ENCODE measurements around the gene P2RY2. TPM values are rescaled to one million over a fixed set of nuclear protein-coding genes. Genes with fewer than 3 reads are reported as not detected.
"Not testable (repeated sequence)": the region's sequence is repeated elsewhere in the genome, so short reads cannot be mapped to it uniquely, and the experiment has no call there.

The P2RY2 gene
- total RNA-seq, 1 donor from 2014 or later: 4.8 TPM

- no peak for DNase-seq (ENCODE audit: low spot score)
Observed at GRCh38 chr11:73187854-73188253, 30.2 kb upstream of the P2RY2 start.

GRCh38 chr11:73188301-73188700, 29.8 kb upstream of the P2RY2 start:
- DNase-seq (ENCODE audit: low spot score): no peak

- no peak for DNase-seq (ENCODE audit: low spot score)
Observed at GRCh38 chr11:73189315-73189714, 28.8 kb upstream of the P2RY2 start.

DNA sequence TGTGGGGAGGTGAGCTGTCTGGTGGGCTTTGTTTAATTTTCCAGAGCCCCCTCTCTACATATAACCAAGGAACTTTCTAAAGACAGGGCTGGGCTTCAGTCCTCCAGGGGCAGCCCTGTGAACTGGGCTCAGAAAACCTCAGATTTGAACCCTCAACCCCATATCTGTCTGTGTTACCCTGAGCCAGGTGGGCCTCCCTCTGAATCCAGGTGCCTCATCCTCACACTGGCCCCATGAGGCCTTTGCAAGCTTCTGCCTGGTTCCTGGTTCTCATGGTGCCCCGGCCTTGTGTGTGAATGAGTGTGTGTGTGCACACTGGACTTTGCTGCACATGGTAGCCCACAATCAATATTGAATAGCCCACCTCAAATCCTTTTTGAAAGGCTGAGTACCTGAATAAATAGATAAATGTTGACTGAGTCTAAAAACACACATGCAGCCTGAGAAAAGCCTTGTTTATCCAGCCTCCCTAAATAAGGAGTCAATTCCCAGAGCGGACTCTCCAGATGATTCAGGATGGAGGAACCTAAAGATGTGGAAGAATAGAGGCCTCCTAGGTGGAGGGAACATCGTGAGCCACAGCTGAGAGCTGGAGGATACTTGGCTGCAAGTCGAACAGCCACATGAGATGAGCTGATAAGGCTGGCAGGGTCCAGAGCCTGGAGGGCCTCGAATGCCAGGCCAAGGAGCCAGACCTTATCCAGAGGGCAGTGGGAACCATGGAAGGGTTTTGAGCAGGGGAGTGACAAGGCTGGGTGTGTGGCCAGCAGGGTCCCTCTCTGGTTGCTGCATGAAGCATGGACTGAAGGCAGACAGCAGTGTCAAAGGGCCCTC, 28.1 kb upstream of the P2RY2 start:
- no peak for DNase-seq (ENCODE audit: low spot score)

- no peak for DNase-seq (ENCODE audit: low spot score)
Observed at GRCh38 chr11:73190557-73190885, 27.6 kb upstream of the P2RY2 start.

DNA sequence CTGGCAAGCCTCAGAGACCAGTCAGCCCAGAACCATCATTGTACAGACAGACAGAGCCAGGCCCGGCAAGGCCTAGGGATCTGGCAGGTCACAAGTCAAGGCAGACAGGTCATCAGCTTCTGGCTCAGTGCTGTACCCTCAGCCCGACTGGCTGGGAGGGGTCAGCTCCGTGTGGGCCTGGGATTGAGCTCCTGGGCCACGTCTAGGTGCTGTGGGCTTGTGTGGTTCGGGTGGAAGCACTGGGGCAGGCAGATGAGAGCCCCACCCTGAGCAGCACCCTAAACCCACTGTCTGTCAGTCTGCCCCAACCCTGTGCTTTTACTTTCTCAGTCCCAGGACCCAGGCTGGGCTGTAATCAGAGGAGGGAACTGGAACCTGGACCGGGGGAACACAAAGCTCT, 26.9 kb upstream of the P2RY2 start:
- no peak for DNase-seq (ENCODE audit: low spot score)

DNA sequence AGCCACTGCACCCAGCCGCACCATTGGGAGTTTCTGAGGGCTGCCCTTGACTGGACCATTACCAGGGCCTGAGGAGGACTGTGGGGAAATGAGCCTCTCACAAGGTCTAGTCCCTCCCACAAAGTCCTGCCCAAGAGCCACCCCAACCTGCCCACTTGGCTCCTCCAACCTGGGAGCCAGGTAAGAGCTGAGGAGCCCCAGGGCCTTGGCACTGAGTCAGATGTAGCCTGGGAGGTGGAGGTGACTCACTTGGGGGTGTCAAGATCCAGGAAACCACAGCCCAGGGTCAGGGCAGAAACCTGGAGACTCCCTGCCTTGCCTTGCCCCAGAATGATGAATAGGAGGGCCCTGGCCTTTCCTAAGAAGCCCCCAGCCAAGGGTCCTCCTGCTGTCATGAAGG, 25.8 kb upstream of the P2RY2 start:
- no peak for DNase-seq (ENCODE audit: low spot score)

GRCh38 chr11:73193251-73194033, 24.6 kb upstream of the P2RY2 start:
- no peak for DNase-seq (ENCODE audit: low spot score)

DNA sequence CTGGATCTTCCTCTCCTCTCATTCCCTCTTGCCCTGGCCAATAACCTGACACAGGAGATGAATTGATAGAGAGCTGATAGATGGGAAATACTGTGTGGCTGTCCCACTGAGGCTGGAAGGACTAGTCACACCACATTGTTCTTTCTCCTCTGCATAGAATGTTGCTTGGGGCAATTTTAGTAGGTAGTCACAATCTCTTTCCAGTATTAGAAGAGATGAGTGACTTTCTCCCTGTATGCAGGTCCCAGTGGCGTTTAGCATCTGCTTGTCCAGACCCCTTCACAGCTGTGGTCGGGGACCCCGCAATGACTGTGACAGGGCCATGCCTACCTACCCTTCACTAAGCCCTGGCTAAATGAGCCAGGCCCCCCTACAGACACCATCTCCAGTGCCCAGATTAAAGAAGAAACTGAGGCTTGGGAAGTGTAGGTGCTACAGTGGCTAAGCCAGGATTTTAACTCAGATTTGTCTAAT, 24.0 kb upstream of the P2RY2 start:
- no peak for DNase-seq (ENCODE audit: low spot score)

DNA sequence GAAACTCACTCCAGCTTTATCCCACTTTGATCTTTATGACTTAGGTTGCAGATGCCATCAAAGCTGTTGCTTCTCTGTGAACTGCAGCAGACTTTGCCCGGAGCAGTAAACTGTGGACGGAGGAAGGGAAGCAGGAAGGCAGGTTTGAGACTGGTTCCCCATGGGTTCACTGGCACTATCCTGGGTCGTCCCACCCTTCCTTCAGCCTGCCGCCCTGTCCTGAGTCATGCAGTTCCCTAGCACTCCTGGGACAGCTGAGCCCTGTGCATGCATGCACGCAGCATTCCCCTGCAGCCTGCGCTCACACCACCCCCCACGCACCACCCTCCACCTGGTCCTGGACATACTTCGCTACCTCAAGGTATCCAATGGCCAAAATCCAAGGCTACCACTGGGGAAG, 23.5 kb upstream of the P2RY2 start:
- peak; percentile 63 for DNase-seq (ENCODE audit: low spot score)

GRCh38 chr11:73195191-73196007, 22.7 kb upstream of the P2RY2 start:
- DNase-seq (ENCODE audit: low spot score): peak; percentile 55

DNA sequence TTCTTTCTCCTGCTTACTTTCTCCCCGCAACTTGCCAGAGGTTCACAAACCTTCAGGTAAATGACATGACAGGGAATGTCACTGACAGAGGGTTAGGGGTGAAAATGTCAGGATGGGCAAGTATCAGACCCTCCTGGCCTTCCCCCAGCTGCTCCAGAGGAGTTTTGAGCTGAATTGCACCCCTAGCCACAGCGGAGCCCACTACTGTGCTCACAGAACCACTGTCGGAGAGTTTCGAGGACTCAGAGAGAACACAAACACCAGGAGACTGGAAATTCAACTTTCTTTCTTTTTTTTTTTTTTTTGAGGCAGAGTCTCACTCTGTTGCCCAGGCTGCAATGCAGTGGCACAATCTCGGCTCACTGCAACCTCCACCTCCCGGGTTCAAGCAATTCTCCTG, 21.5 kb upstream of the P2RY2 start:
- no peak for DNase-seq (ENCODE audit: low spot score)

GRCh38 chr11:73197348-73197747, 20.7 kb upstream of the P2RY2 start:
- no peak for DNase-seq (ENCODE audit: low spot score)

DNA sequence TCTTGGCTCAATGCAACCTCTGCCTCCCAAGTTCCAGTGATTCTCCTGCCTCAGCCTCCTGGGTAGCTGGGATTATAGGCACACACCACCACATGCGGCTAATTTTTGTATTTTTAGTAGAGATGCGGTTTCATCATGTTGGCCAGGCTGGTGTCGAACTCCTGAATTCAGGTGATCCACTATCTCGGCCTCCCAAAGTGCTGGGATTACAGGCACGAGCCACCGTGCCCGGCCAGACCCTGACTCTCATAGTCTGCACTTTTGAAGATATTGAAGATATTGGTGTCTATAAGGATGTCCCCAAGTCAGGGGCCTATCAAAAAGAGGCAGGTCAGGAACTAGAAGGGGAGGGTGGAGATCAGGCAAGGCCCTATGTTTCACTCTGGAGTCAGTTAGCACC, 20.3 kb upstream of the P2RY2 start:
- DNase-seq (ENCODE audit: low spot score): not testable (repeated sequence)

DNA sequence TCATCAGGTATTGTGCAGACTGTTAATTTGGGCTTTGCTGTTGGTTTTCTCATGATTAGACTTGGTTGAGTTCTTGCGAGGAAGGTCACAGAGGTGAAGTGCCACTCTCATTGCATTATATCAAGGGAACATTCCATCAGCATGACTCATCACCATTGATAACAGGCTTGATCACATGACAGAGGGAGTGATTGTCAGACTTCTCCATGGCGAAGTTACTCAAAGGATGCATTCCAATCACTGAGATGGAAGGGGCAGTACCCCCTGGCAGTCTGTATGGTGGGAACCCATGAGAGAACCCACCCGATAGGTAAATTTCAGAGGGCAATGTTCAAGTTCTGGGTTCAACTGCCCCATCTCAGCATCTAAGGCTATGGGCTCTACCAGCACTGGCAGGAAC, 19.4 kb upstream of the P2RY2 start:
- DNase-seq (ENCODE audit: low spot score): no peak

DNA sequence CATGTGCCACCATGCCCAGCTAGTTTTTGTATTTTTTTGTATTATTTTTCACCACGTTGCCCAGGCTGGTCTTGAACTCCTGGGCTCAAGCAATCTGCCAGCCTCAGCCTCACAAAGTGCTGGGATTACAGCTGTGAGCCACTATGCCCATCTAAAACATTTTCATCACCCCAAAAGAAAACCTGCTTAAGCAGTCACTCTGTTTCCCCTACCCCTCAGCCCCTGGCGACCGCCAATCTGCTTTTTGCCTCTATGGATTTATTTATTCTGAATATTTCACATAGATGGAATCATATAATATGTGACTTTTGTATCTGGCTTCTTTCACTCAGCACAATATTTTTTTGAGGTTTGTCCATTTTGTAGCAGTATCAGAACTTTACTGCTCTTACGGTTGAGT, 18.6 kb upstream of the P2RY2 start:
- no peak for DNase-seq (ENCODE audit: low spot score)

GRCh38 chr11:73200256-73200655, 17.8 kb upstream of the P2RY2 start:
- no peak for DNase-seq (ENCODE audit: low spot score)

GRCh38 chr11:73201249-73201648, 16.8 kb upstream of the P2RY2 start:
- no peak for DNase-seq (ENCODE audit: low spot score)

DNA sequence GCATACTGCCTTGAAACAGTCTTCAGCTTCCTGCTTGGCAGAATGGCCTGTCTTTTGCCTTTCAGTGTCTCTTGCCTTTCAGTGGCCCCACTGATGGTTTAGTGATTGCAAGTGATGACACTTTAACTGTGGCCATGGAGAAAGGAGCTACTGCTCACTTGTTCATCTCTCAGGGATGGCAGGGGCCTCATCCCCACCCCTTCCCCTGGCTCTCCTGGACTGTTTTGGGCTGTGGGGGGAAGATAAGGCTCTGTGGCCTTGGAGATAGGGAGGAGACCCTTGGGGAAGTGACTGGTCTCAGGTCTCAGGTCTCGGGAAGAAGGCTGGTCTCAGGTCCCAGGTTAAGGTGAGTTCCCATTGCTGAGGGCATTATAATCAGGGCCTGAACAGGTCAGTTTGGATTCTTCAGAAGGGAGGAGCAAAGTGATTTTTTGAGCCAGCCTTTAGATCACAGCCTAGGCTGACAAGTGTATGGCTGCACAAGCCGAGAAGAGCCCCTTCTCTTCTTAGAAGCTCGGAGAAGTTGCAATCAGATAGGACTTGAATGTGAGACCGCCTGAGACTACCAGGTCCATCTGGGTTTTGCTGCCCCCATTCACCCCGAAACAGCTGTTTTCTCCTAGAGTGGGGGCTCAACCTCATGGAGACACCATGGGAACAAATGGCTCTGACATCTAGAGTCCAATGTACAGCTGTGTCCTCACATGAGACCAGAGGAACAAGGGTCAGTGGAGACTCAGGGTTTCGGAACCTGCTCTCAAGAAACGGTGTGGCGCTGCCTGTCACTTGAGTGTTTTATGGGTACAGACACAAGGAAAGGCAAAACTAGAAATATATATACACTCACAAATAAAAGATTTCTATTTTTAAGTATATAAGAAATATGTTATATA, 15.9 kb upstream of the P2RY2 start:
- no peak for DNase-seq (ENCODE audit: low spot score)

DNA sequence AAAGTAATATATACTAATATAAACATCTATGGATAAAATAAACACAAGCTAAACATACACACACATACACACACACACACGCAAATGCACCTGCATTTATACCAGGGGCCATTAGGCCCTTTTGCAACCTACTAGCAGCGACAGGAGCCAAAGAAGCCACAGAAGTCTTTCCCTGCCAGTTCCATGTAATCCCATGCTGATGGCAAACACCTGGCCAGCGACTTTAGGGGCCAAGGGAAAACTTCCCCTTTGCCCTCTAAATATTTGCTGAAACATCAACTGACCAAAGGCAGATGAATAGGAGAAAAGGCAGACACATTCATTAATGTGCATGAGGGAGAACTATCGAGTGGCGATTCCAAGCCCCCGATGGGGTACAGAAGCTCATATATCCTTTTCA, 14.8 kb upstream of the P2RY2 start:
- DNase-seq (ENCODE audit: low spot score): no peak

GRCh38 chr11:73203790-73204189, 14.3 kb upstream of the P2RY2 start:
- no peak for DNase-seq (ENCODE audit: low spot score)
